HPDE6-E6E7 (cell line): ENCODE measurements around the gene FBXL7.

Experiments
- DNase-seq: peaks from one replicate; pipeline ENCODE4 v3.0.0; 2011; ENCODE audit warnings: missing footprints; ENCODE audit errors: extremely low spot score

The FBXL7 gene

DNA sequence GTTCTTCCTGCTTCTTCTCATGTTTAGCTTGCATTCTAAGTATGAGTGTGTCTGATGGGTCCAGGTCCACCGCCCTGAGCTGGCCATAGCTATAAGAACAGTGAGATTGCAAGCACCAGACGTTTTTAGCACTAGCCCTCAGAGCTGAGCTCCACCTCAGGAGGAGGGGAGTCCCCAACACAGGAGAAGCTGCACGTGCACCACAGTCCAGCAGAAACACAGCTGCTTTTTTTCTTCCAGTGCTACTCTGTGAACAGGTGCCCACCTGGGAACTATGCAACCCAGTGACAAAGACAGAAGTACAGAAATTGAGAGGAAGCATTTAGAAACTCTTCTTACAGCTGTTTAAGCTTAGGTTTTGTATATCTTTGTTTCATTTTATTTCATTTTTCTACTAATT lies 380.2 kb downstream of the FBXL7 start:
- DNase-seq, result no peak

DNA sequence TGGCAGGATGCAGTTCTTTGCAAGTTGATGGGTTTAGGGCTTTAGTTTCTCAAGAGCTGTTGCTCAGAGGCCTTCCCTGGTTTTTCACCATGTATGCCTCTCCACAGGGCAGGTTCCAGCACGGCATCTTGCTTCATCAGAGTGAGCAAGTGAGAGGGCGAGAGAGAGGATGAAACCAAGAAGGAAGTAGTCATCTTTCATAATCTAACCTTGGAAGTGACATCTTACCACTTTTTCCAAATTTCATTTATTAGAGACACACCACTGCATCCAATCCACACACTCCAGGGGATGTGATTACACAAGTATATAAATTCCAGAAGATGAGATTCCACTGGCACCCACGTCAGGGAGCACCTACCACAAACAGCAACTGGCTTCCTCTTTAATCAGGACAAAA lies 385.2 kb downstream of the FBXL7 start:
- DNase-seq, result no peak

DNA sequence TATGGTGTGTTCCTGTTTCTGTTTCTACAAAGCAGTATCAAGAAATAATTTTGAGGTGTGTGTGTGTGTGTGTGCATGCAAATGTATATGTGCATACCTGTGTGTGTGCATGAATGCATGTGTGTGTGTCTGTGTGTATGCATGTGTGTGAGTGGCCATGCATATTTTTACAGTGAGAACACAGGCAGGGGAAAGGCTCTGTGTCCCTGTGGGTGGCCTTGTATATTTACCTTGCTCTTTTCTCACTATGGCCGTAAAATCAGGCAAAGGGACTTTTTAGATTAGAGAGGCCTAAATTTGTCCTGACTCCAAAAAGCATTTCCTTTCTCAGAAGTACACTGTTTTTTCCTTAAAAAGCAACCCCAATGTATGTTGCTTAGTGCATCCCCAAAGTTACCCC lies 386.2 kb downstream of the FBXL7 start:
- no peak for DNase-seq

GRCh38 chr5:15887093-15887492 lies 387.1 kb downstream of the FBXL7 start:
- DNase-seq, result no peak

- no peak for DNase-seq
These were observed 389.0 kb downstream of the FBXL7 start for GRCh38 chr5:15889001-15889400.

- DNase-seq, result no peak
These were observed 393.9 kb downstream of the FBXL7 start for GRCh38 chr5:15893866-15894265.

DNA sequence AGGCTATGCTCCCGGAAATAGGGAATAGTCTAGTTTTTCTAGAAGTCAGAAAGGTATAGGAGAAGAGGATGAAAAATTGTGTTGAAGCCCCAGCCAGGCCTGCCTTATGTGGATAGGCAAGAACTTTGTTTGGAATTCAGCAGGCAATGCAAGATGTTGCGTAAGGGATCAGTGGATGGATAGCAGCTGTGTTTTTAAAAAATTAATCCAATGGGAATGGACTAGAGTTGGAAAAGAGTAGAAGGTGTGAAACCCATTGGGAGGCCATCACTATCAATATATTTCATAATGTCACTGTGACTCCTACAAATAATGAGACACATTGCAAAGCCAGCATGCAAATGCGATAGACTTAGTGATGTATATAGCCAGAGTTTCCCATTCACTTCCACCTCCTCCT lies 397.7 kb downstream of the FBXL7 start:
- no peak for DNase-seq

DNA sequence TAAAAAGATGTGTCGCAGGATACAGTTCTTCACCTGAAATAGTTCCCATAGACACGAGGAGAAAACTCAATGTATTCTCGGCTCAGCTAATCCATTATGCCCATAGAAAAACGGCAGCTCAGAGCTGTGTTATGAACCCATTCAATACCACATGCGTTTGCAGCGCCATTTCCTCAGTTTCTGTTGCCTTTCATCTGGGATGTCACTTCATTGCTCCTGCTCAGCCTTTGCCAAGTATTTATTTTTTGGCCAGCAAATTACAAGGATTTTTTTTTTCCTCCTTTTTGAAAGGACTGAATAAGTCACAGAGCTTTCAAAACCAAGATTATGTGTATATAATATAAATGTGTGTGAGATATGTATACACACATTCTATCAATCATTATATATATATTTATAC lies 398.7 kb downstream of the FBXL7 start:
- DNase-seq, result no peak

- no peak for DNase-seq
These were observed 399.5 kb downstream of the FBXL7 start for GRCh38 chr5:15899481-15899880.

DNA sequence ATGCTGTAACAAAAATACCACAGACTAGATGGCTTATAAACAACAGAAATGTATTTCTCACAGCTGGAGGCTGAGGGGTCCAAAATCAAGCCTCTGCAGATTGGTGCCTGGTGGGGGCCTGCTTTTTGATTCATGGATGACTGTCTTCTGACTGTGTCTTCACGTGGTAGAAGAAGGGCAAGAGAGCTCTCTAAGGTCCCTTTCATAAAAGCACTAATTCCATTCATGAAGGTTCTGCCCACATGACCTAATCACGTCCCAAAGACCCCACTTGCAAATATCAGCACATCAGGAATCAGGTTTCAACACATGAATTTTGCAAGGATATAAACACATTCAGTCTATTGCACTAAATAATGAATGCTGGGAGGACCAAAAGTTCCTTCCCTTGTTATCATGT lies 401.2 kb downstream of the FBXL7 start:
- no peak for DNase-seq

GRCh38 chr5:15902066-15902465 lies 402.1 kb downstream of the FBXL7 start:
- DNase-seq, result no peak

DNA sequence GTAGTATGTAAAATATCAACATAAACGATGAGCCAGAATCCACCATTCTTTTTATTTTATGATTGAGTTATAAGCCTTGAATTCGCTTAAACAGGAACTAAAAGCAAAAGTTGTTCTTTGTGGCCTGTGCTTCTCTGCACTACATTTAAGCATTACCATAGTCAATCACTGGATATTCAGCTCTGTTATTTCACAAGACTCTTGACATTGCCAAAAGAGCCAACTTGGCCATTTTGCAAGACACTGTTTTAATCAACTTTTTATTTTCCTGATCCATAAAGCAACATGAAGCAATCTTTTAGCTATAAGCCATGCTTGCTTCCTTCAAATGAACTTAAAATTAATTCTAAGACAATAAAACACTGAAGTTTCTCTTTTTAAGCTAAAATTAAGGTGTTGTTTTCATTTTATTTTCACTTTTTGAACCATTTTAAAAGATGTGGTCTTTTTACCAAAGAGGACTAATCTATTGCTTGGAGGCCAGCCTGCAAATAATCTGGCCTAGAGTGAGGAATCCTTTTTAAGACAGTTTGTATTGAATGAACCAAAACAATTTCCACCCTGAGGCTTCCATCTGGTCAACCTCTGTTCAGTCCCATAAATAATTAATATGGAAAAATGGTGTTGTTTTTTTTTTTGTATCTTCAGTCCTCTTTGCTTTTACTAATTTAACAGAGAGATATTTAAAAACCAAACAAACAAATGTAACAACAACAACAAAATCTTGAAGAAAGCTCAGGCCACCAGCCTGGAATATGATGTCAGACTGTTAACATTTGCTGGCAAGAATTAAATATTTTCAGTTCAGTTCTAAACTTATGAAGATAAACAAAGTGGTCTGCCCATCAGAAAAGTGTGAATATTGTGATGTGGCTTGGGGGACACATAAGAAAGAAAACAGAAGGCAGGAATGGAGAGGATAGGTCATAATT lies 405.2 kb downstream of the FBXL7 start:
- DNase-seq, result no peak

GRCh38 chr5:15914638-15915037 lies 414.7 kb downstream of the FBXL7 start:
- no peak for DNase-seq

DNA sequence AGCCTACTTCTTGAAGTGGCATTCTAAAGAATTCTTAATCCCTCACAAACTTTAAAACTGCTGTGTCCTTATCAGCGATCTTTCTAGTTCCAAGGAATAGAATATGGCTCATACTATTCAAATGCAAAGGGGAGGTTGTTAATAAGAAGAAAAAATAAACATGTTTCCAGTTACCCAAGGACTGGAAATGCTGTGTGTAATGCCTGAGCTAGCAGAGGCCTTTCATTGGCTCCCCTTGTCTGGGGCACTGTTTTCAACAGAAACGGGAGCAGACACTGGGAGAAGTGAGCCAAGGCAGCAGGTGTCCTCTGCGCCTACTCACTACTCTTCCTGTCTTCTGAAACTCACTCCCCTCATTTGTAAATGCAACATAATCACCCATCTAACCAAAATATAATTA lies 426.6 kb downstream of the FBXL7 start:
- no peak for DNase-seq

GRCh38 chr5:15927710-15928380 lies 427.9 kb downstream of the FBXL7 start:
- no peak for DNase-seq

- no peak for DNase-seq
These were observed 429.8 kb downstream of the FBXL7 start for GRCh38 chr5:15929611-15930263.

DNA sequence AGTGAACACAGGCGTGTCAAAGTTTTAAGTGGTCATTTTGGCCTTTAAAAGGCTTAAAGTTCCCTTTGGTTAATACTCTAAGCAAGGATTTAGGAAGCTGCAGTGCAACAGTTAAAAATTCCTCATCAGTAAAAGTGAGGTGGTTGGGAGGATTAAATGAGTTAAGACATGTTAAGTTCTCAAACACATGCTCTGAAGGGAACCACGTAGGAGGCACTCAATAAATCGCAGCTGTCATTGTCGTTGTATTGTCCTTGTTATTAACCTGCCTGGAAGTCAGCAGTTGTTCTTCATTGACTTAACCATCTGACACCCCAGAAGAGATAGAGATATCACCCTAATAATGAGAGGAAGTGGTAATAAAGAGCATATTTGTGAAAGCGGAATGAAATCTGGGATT lies 432.1 kb downstream of the FBXL7 start:
- no peak for DNase-seq

- no peak for DNase-seq
These were observed 433.6 kb downstream of the FBXL7 start for GRCh38 chr5:15933259-15934207.

- no peak for DNase-seq
These were observed 436.7 kb downstream of the FBXL7 start for GRCh38 chr5:15936505-15937245.

DNA sequence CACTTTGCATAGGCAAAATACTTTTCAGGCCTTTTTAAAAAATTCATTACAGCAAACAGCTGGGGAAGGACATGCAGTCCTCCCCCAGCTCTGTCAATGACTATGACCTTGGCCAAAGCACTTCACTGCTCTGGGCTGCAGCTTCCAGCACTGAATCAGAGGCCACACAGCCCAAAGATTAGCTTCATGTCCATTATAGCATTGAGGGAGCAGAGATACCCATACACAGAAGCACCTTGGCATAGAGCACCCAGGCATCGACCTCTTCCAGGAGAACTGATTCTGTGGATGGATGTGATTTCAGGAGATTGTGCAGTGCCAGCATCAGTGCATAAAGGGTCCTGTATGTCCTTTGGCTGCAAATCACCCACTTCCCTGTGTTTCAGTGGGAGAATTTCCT lies 437.7 kb downstream of the FBXL7 start:
- no peak for DNase-seq

- DNase-seq, result no peak
These were observed 438.2 kb downstream of the FBXL7 start for GRCh38 chr5:15938186-15938585.
